ENCODE measurements around the gene HNRNPA3.

GRCh38 chr2:177237932-177238331 is 25.3 kb downstream of the HNRNPA3 start:
- TF ChIP-seq CTCF (IDR thresholded peaks at IDR 0.05; ENCODE audit: borderline replicate concordance, extremely low read depth, low read length, poor library complexity, severe bottlenecking): no peak
- TF ChIP-seq EZH2 (IDR thresholded peaks at IDR 0.05; ENCODE audit: borderline replicate concordance, low read depth, low read length, severe bottlenecking): no peak

All from DND-41 (cell line).